A549 (cell line): ENCODE data around the gene LYZL2. TPM values are rescaled to one million over a fixed set of nuclear protein-coding genes. Genes with fewer than 3 reads are reported as not detected.

Experiments used
- ATAC-seq, 2 experiments: fragments of 200-7000 bp in 1 of 2; fragments of >200 bp in 1 of 2; cut with Nextera tagmentation in 1 of 2; cut with Tn5 transposase in 1 of 2; 3 replicates each; pipeline versions ENCODE4 v1.8.0 to v1.9.1; 2018 to 2020; ENCODE audit warnings: mild to moderate bottlenecking in 1 of 2, moderate library complexity in 1 of 2
- CTCF ChIA-PET: fragments of 300-600 bp; sonication (Branson Sonifier 250); formaldehyde crosslinking; extraction: SDS; loops from one replicate; lab custom pipeline; 2021; ENCODE audit warnings: antibody characterized with exemption, inconsistent platforms; lab: Yijun Ruan, JAX
- POLR2A ChIA-PET: fragments of 350-600 bp; formaldehyde crosslinking; extraction: SDS; loops from one replicate; lab custom pipeline; 2021; ENCODE audit warnings: antibody characterized with exemption, inconsistent platforms; lab: Yijun Ruan, JAX
- DNase-seq, 2 experiments: peaks; one replicate each; pipeline versions ENCODE4 v3.0.0 to v3.0.0-alpha.2; 2011 to 2016; ENCODE audit warnings: low read depth in 1 of 2, low spot score in 1 of 2
- FAIRE-seq: peaks from 2 replicates; lab custom pipeline; 2011; peaks lifted over from hg19 to GRCh38; lab: Jason Lieb, UNC
- H3K27ac ChIP-seq, 2 experiments: fragments of >200 bp; sonication (Bioruptor Twin); formaldehyde crosslinking; 3 replicates each; pipeline ENCODE4 v1.5.1; 2016 to 2017
- H3K4me1 ChIP-seq: fragments of >200 bp; sonication (Bioruptor Twin); formaldehyde crosslinking; 3 replicates; pipeline ENCODE4 v1.6.1; 2016
- H3K4me2 ChIP-seq: fragments of >200 bp; sonication (Bioruptor Twin); formaldehyde crosslinking; 3 replicates; pipeline ENCODE4 v1.6.1; 2016
- H3K4me3 ChIP-seq: fragments of >200 bp; sonication (Bioruptor Twin); formaldehyde crosslinking; 3 replicates; pipeline ENCODE4 v1.5.1; 2016
- H3K9me3 ChIP-seq: fragments of >200 bp; sonication (Bioruptor Twin); formaldehyde crosslinking; 3 replicates; pipeline ENCODE4 v1.6.1; 2016
- ATOH8 ChIP-seq: fragments of 250-450 bp; sonication (Bioruptor Pico); IDR thresholded peaks from 2 replicates; pipeline ENCODE4 v1.5.0; 2020; ENCODE audit warnings: low read depth, mild to moderate bottlenecking, moderate library complexity
- CHD2 ChIP-seq: fragments of 150-350 bp; IDR thresholded peaks from 2 replicates; pipeline ENCODE4 v1.6.1; 2014; ENCODE audit warnings: low read length; ENCODE audit not compliant: partially characterized antibody
- ESRRA ChIP-seq: fragments of 150-350 bp; IDR thresholded peaks from 2 replicates; pipeline ENCODE4 v1.6.1; 2014; ENCODE audit warnings: mild to moderate bottlenecking, low read length, borderline replicate concordance
- FOSB ChIP-seq: fragments of 250-450 bp; sonication (Bioruptor Pico); IDR thresholded peaks from 2 replicates; pipeline ENCODE4 v1.5.0; 2020; ENCODE audit warnings: mild to moderate bottlenecking, moderate library complexity
- FOXS1 ChIP-seq: fragments of 250-450 bp; sonication (Bioruptor Pico); IDR thresholded peaks from 2 replicates; pipeline ENCODE4 v1.5.0; 2020; ENCODE audit warnings: mild to moderate bottlenecking, moderate library complexity
- GATA3 ChIP-seq: IDR thresholded peaks from 2 replicates; pipeline ENCODE4 v1.6.1; 2012; ENCODE audit warnings: borderline replicate concordance
- HOXA7 ChIP-seq: fragments of 250-450 bp; sonication (Bioruptor Pico); IDR thresholded peaks from 2 replicates; pipeline ENCODE4 v1.5.0; 2020; ENCODE audit warnings: mild to moderate bottlenecking, moderate library complexity
- MAFK ChIP-seq: fragments of 450-650 bp; IDR thresholded peaks from 2 replicates; pipeline ENCODE4 v1.6.1; 2014; ENCODE audit not compliant: partially characterized antibody
- MYC ChIP-seq: IDR thresholded peaks from 2 replicates; pipeline ENCODE4 v1.6.1; 2012; ENCODE audit warnings: mild to moderate bottlenecking, inconsistent platforms, low read length, improper control_type of control experiment, borderline replicate concordance
- NFE2L2 ChIP-seq: fragments of 150-350 bp; conservative IDR thresholded peaks from 2 replicates; pipeline ENCODE4 v1.6.1; 2014; ENCODE audit warnings: low read length
- NPAS2 ChIP-seq: fragments of 250-450 bp; sonication (Bioruptor Pico); IDR thresholded peaks from 2 replicates; pipeline ENCODE4 v1.8.0; 2022; ENCODE audit warnings: mild to moderate bottlenecking, moderate library complexity, borderline replicate concordance
- PHF8 ChIP-seq: fragments of 200-600 bp; sonication (generic); IDR thresholded peaks from 2 replicates; pipeline ENCODE4 v1.6.1; 2016; ENCODE audit warnings: low read depth, mild to moderate bottlenecking, antibody characterized with exemption, moderate library complexity, borderline replicate concordance
- RAD21 ChIP-seq, 2 experiments: fragments of >200 bp in 1 of 2; sonication (Bioruptor Twin) in 1 of 2; formaldehyde crosslinking in 1 of 2; IDR thresholded peaks in 1 of 2; conservative IDR thresholded peaks in 1 of 2; 2 replicates in 1 of 2; 3 replicates in 1 of 2; pipeline ENCODE4 v1.6.1; 2012 to 2018; ENCODE audit warnings: inconsistent platforms in 1 of 2
- RCOR1 ChIP-seq: fragments of 150-350 bp; IDR thresholded peaks from 2 replicates; pipeline ENCODE4 v1.6.1; 2014; ENCODE audit warnings: antibody characterized with exemption, low read length, low read depth
- RNF2 ChIP-seq: fragments of 200-600 bp; sonication (generic); IDR thresholded peaks from 2 replicates; pipeline ENCODE4 v1.6.1; 2016; ENCODE audit warnings: low read depth, mild to moderate bottlenecking, antibody characterized with exemption, moderate library complexity, borderline replicate concordance
- SREBF2 ChIP-seq: fragments of 450-650 bp; IDR thresholded peaks from 2 replicates; pipeline ENCODE4 v1.6.1; 2014; ENCODE audit warnings: mild to moderate bottlenecking, moderate library complexity
- WGBS: methylation state at CpG from one replicate; pipeline ENCODE4 v1.1.6; 2017; ENCODE audit errors: missing lambda C conversion rate; 5-methylcytosine and 5-hydroxymethylcytosine counted together
- polyA plus RNA-seq, 4 experiments: library from polyadenylated mRNA; depleted of rRNA in 3 of 4; stranded (reverse); fragments of >200 nt; fragmentation: RNase III in 1 of 4; extraction: RNeasy Plus Mini Kit Qiagen cat#74134 plus additional on column Dnase treatment in 1 of 4; gene quantifications; 2 replicates in 3 of 4; 3 replicates in 1 of 4; pipeline ENCODE4 v1.2.3, GENCODE V29; 2011 to 2017
- TF ChIP-seq, protein P1 (sequence below): fragments of >200 bp; sonication (Bioruptor Twin); formaldehyde crosslinking; IDR thresholded peaks from 2 replicates; pipeline ENCODE4 v1.6.1; 2016
- TF ChIP-seq, protein P2 (sequence below): fragments of >200 bp; sonication (Bioruptor Twin); formaldehyde crosslinking; IDR thresholded peaks from 3 replicates; pipeline ENCODE4 v1.6.1; 2016

Gene LYZL2
- polyA plus RNA-seq, 2 of the 4 experiments (the other 2 are of a cell fraction), result not detected

- no peak for TF ChIP-seq CHD2
- no peak for TF ChIP-seq RAD21 (conservative IDR thresholded peaks at IDR 0.05 in 1 of 2, IDR thresholded peaks at IDR 0.05 in 1 of 2)
- TF ChIP-seq MYC, result no peak
Measured at GRCh38 chr10:30565449-30565848, 64.1 kb downstream of the LYZL2 start (continued).

- DNase-seq (no peak), FAIRE-seq (no peak), ATAC-seq (no peak)
- Histone ChIP-seq H3K4me2 (no peak overlapping the region), H3K27ac (peak overlapping the region in 1 of 2 experiments; percentile 47; a peak in 3 of 6 replicates), H3K4me1 (peaks cover 14% of the 10 kb centered on the region), H3K4me3 (no peak overlapping the region), H3K9me3 (peaks cover 2% of the 10 kb centered on the region; the same call in 1 of the 3 replicates)
- POLR2A ChIA-PET, result no interaction called here
- 84% methylated on average over 5 of the region's 5 CpGs for WGBS
- CTCF ChIA-PET, result interaction anchor here (0.5 to 5.0 kb wide), 6 partner anchors 19 to 1003 kb away, joined by 3 to 32 read pairs (median 4); no protein-coding TSS in a partner anchor
- TF ChIP-seq FOSB (no peak), GATA3 (no peak), RNF2 (no peak), RAD21 (conservative IDR thresholded peaks at IDR 0.05 in 1 of 2, IDR thresholded peaks at IDR 0.05 in 1 of 2) (no peak), HOXA7 (CRISPR knock-in tag) (no peak), PHF8 (no peak), SREBF2 (no peak), MAFK (no peak), MYC (no peak), ESRRA (no peak), NFE2L2 (no peak), NPAS2 (CRISPR knock-in tag) (no peak), RCOR1 (no peak), FOXS1 (CRISPR knock-in tag) (no peak), ATOH8 (CRISPR knock-in tag) (no peak)
- TF ChIP-seq, protein P1, sequence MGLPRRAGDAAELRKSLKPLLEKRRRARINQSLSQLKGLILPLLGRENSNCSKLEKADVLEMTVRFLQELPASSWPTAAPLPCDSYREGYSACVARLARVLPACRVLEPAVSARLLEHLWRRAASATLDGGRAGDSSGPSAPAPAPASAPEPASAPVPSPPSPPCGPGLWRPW, result no peak
- TF ChIP-seq, protein P2, sequence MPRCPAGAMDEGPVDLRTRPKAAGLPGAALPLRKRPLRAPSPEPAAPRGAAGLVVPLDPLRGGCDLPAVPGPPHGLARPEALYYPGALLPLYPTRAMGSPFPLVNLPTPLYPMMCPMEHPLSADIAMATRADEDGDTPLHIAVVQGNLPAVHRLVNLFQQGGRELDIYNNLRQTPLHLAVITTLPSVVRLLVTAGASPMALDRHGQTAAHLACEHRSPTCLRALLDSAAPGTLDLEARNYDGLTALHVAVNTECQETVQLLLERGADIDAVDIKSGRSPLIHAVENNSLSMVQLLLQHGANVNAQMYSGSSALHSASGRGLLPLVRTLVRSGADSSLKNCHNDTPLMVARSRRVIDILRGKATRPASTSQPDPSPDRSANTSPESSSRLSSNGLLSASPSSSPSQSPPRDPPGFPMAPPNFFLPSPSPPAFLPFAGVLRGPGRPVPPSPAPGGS, result no peak
Measured at GRCh38 chr10:30562787-30563186, 66.8 kb downstream of the LYZL2 start.

Other genes starting within 250 kb of the LYZL2 start
- 45.1 and 50.8 TPM in 2 replicates for gene MAP3K8, start 195.6 kb downstream of the LYZL2 start, polyA plus RNA-seq (2011; rRNA removed)
- gene MAP3K8, start 195.6 kb downstream of the LYZL2 start, polyA plus RNA-seq (2017; fragmentation: RNase III; extraction: RNeasy Plus Mini Kit Qiagen cat#74134 plus additional on column Dnase treatment), result 23.3 to 29.6 TPM (median 26.4 TPM) in 3 replicates